Neural progenitor cell (in vitro differentiated cells): ENCODE measurements around the gene DDX51. TPM values are rescaled to one million over a fixed set of nuclear protein-coding genes. Genes with fewer than 3 reads are reported as not detected.
"Not testable (repeated sequence)": the region's sequence is repeated elsewhere in the genome, so short reads cannot be mapped to it uniquely, and the experiment has no call there.

Experiments
- DNase-seq: peaks from one replicate; pipeline ENCODE4 v3.0.0-alpha.2; 2016; ENCODE audit warnings: low spot score
- H2AFZ ChIP-seq: fragments of 200-600 bp; sonication (generic); replicated peaks from 2 replicates; pipeline ENCODE4 v1.6.1; 2016; ENCODE audit warnings: antibody characterized with exemption
- H3F3A ChIP-seq: fragments of 200-600 bp; sonication (generic); 2 replicates; pipeline ENCODE4 v1.6.1; 2016; ENCODE audit warnings: antibody characterized with exemption, low read depth
- H3K27ac ChIP-seq: fragments of 200-600 bp; sonication (generic); 2 replicates; pipeline ENCODE4 v1.5.1; 2016; ENCODE audit warnings: mild to moderate bottlenecking
- H3K27me3 ChIP-seq: fragments of 200-600 bp; sonication (generic); 2 replicates; pipeline ENCODE4 v1.6.1; 2016; ENCODE audit warnings: mild to moderate bottlenecking, moderate library complexity
- H3K36me3 ChIP-seq: fragments of 200-600 bp; sonication (generic); 2 replicates; pipeline ENCODE4 v1.5.1; 2016
- H3K4me1 ChIP-seq: fragments of 200-600 bp; sonication (generic); 2 replicates; pipeline ENCODE4 v1.6.1; 2016; ENCODE audit warnings: mixed run types
- H3K4me2 ChIP-seq: fragments of 200-600 bp; sonication (generic); 2 replicates; pipeline ENCODE4 v1.6.1; 2016
- H3K4me3 ChIP-seq: fragments of 200-600 bp; sonication (generic); 2 replicates; pipeline ENCODE4 v1.5.1; 2016
- H3K79me2 ChIP-seq: fragments of 200-600 bp; sonication (generic); 2 replicates; pipeline ENCODE4 v1.6.1; 2016; ENCODE audit warnings: low read depth
- H3K9ac ChIP-seq: fragments of 200-600 bp; sonication (generic); 2 replicates; pipeline ENCODE4 v1.6.1; 2016
- H3K9me3 ChIP-seq: fragments of 200-600 bp; sonication (generic); 2 replicates; pipeline ENCODE4 v1.5.1; 2016; ENCODE audit warnings: low read depth
- H4K20me1 ChIP-seq: fragments of 200-600 bp; sonication (generic); 2 replicates; pipeline ENCODE4 v1.6.1; 2016; ENCODE audit warnings: low read depth
- H3K27ac Mint-ChIP-seq: 3 replicates; pipeline ENCODE4 v1.8.0; 2021; ENCODE audit warnings: mixed read lengths
- H3K27me3 Mint-ChIP-seq: 2 replicates; pipeline ENCODE4 v1.8.0; 2022; ENCODE audit warnings: low read depth, mild to moderate bottlenecking, inconsistent platforms, moderate library complexity, mixed read lengths; ENCODE audit not compliant: insufficient read depth
- H3K36me3 Mint-ChIP-seq: 3 replicates; pipeline ENCODE4 v1.8.0; 2021; ENCODE audit warnings: mixed read lengths
- H3K4me1 Mint-ChIP-seq: 3 replicates; pipeline ENCODE4 v1.8.0; 2021; ENCODE audit warnings: mixed read lengths
- H3K4me3 Mint-ChIP-seq: 3 replicates; pipeline ENCODE4 v1.8.0; 2021; ENCODE audit warnings: mild to moderate bottlenecking, moderate library complexity, mixed read lengths
- H3K9me3 Mint-ChIP-seq: 3 replicates; pipeline ENCODE4 v1.8.0; 2020; ENCODE audit warnings: mixed read lengths
- EZH2 ChIP-seq: fragments of 200-600 bp; sonication (generic); IDR thresholded peaks from 2 replicates; pipeline ENCODE4 v1.6.1; 2017; ENCODE audit warnings: antibody characterized with exemption, mild to moderate bottlenecking, moderate library complexity
- EZH2phosphoT487 ChIP-seq: fragments of 200-600 bp; sonication (generic); IDR thresholded peaks from 2 replicates; pipeline ENCODE4 v1.6.1; 2017; ENCODE audit warnings: antibody characterized with exemption
- total RNA-seq: library from RNA; depleted of rRNA; stranded (reverse); fragments of >200 nt; gene quantifications from 2 replicates; pipeline ENCODE4 v1.2.3, GENCODE V29; 2015; ENCODE audit warnings: low replicate concordance
- TF ChIP-seq, protein P1 (sequence below): fragments of 200-600 bp; sonication (generic); IDR thresholded peaks from 2 replicates; pipeline ENCODE4 v1.5.1; 2017; ENCODE audit warnings: antibody characterized with exemption, mild to moderate bottlenecking

Gene DDX51
- total RNA-seq, 1 donor from 2014 or later, result 8.5 TPM

DNA sequence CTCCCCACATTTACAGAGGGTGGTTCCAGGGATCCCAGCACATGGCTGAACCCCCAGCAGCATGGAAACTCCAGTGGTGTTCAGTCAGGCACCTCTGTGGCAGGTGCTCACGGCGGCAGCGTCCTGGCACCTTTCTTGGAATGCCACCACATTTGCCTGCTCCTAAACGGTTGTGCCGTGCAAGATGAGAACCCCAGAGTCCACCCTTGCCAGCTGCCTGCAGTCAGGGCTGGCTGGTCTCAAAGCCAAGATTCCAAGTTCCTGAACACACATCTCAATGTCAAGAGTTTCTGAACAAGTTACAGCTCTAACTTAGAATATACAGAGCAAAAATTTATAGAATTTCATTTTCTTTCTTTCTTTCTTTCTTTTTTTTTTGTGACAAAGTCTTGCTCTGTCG lies 38.7 kb downstream of the DDX51 start:
- Histone ChIP-seq H2AFZ (no peak overlapping the region), H3K9me3 (no peaks in the 10 kb centered on the region), H4K20me1 (peaks cover 31% of the 10 kb centered on the region), H3K36me3 (no peaks in the 10 kb centered on the region), H3K9ac (no peak overlapping the region), H3K4me2 (no peak overlapping the region), H3K27me3 (no peaks in the 10 kb centered on the region), H3K27ac (no peak overlapping the region), H3F3A (peaks cover 26% of the 10 kb centered on the region), H3K4me1 (peaks cover 15% of the 10 kb centered on the region), H3K4me3 (no peak overlapping the region), H3K79me2 (no peaks in the 10 kb centered on the region)
- DNase-seq, result no peak
- Mint-ChIP-seq H3K27me3 (peaks cover 2% of the 10 kb centered on the region), H3K4me1 (peaks cover 23% of the 10 kb centered on the region), H3K4me3 (no peak overlapping the region), H3K36me3 (peaks cover 17% of the 10 kb centered on the region), H3K27ac (no peak overlapping the region), H3K9me3 (no peaks in the 10 kb centered on the region)
- TF ChIP-seq EZH2phosphoT487 (no peak), EZH2 (no peak)
- TF ChIP-seq, protein P1, sequence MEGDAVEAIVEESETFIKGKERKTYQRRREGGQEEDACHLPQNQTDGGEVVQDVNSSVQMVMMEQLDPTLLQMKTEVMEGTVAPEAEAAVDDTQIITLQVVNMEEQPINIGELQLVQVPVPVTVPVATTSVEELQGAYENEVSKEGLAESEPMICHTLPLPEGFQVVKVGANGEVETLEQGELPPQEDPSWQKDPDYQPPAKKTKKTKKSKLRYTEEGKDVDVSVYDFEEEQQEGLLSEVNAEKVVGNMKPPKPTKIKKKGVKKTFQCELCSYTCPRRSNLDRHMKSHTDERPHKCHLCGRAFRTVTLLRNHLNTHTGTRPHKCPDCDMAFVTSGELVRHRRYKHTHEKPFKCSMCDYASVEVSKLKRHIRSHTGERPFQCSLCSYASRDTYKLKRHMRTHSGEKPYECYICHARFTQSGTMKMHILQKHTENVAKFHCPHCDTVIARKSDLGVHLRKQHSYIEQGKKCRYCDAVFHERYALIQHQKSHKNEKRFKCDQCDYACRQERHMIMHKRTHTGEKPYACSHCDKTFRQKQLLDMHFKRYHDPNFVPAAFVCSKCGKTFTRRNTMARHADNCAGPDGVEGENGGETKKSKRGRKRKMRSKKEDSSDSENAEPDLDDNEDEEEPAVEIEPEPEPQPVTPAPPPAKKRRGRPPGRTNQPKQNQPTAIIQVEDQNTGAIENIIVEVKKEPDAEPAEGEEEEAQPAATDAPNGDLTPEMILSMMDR, result no peak

DNA sequence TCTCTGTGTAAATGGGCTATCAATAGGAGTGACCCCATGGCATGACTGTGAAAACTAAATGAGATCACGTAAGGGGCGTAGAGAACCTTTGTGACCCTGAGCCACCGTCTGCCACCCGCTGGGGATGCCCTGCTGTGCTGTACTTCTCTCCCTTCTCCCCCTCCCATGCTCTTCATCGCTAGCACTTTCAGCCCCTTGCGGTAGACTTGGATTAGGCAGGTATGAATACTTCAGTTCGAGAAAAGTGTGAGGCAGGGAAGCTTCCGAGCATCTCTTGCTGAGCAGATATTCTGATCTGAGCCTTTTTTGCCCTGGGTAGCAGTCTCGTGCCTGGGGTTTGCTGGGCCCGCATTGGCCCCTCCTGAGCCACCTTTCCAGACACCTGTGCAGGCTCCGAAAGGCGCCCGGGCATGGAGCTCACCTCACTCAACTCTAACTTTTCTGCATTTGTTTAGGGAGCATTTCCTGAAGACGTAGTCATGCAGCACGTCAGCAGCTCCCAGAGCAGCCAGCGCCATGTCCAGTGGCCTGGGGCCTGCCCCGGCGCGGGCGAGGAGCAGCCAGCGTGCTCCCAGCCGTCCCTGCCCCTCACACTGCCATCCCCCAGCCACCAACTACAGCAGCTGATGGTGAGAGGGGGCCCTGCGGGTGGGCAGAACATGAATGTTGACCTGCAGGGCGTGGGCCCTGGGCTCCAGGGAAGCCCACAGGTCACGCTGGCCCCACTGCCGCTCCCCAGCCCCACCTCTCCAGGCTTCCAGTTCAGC lies 40.4 kb downstream of the DDX51 start:
- H3K4me3 Mint-ChIP-seq, result no peak overlapping the region
- Histone ChIP-seq H3K27me3 (no peaks in the 10 kb centered on the region), H3F3A (peaks cover 26% of the 10 kb centered on the region), H3K36me3 (no peaks in the 10 kb centered on the region), H3K79me2 (no peaks in the 10 kb centered on the region), H3K9me3 (no peaks in the 10 kb centered on the region), H2AFZ (no peak overlapping the region), H3K9ac (no peak overlapping the region), H3K4me3 (no peak overlapping the region), H3K27ac (no peak overlapping the region), H4K20me1 (peaks cover 29% of the 10 kb centered on the region), H3K4me2 (peak overlapping the region; percentile 69), H3K4me1 (peaks cover 15% of the 10 kb centered on the region)
- H3K36me3 Mint-ChIP-seq, result peaks cover 12% of the 10 kb centered on the region
- TF ChIP-seq, protein P1, result peak; percentile 26
- TF ChIP-seq EZH2phosphoT487, result no peak
- peak overlapping the region; percentile 35 for H3K27ac Mint-ChIP-seq
- H3K27me3 Mint-ChIP-seq, result peaks cover under 1% of the 10 kb centered on the region
- peaks cover 21% of the 10 kb centered on the region for H3K4me1 Mint-ChIP-seq
- DNase-seq, result peak; percentile 25
- no peaks in the 10 kb centered on the region for H3K9me3 Mint-ChIP-seq

DNA sequence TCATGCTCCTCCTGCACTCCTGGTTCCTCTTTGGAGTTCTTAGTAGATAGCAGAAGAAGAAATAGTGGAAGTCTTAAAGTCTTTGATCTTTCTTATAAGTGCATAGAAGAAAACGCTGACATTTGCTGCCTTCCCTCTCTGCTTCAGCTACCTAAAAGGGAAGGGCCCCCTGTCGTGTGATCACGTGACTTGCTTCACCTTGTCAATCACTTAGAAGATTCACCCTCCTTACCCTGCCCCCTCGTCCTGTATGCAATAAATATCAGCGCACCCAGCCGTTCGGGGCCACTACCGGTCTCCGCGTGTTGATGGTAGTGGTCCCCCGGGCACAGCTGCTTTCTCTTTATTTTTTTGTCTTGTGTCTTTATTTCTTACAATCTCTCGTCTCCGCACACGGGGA lies 41.0 kb downstream of the DDX51 start:
- peak overlapping the region; percentile 35 for H3K27ac Mint-ChIP-seq
- H3K36me3 Mint-ChIP-seq, result peaks cover 13% of the 10 kb centered on the region
- Histone ChIP-seq H4K20me1 (peaks cover 24% of the 10 kb centered on the region), H3F3A (peaks cover 21% of the 10 kb centered on the region), H3K4me2 (peak overlapping the region; percentile 69)
- not testable (repeated sequence) for H3K36me3 ChIP-seq, H3K9me3 ChIP-seq, H3K4me3 Mint-ChIP-seq, H3K4me3 ChIP-seq, H3K79me2 ChIP-seq, H3K27me3 ChIP-seq, H3K9ac ChIP-seq, H3K4me1 ChIP-seq, H2AFZ ChIP-seq, H3K9me3 Mint-ChIP-seq, H3K27me3 Mint-ChIP-seq, H3K27ac ChIP-seq
- H3K4me1 Mint-ChIP-seq, result peaks cover 14% of the 10 kb centered on the region
- DNase-seq, result peak; percentile 32

DNA sequence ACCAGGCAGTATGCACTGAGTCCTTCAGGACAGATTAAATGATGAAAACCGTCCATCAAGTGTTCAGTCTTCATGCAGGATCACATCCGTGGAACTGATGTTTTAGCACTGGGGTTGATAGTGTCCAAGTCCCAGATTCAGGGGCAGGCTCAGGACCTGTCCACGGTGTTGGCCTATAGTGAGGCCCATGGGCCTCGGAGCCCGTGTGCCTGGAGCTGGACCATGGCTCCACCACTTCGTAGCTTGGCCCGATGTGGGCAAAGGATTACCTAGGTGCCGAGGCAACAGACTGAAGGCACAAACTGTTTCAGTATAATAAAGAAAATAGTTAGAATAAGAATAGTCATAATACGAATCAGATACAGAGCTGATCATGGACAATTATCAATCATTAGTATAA lies 41.8 kb downstream of the DDX51 start:
- Mint-ChIP-seq H3K36me3 (peaks cover 13% of the 10 kb centered on the region), H3K27me3 (no peaks in the 10 kb centered on the region), H3K4me1 (peaks cover 9% of the 10 kb centered on the region), H3K4me3 (no peak overlapping the region), H3K9me3 (no peaks in the 10 kb centered on the region), H3K27ac (no peak overlapping the region)
- Histone ChIP-seq H3K4me3 (no peak overlapping the region), H3K9me3 (no peaks in the 10 kb centered on the region), H3K4me1 (peaks cover 7% of the 10 kb centered on the region), H3K27me3 (no peaks in the 10 kb centered on the region), H3K27ac (no peak overlapping the region), H2AFZ (no peak overlapping the region), H3K4me2 (no peak overlapping the region), H3K79me2 (peaks cover 4% of the 10 kb centered on the region), H3K36me3 (no peaks in the 10 kb centered on the region), H3K9ac (no peak overlapping the region), H4K20me1 (peaks cover 28% of the 10 kb centered on the region), H3F3A (peaks cover 16% of the 10 kb centered on the region)
- DNase-seq, result no peak
- TF ChIP-seq, protein P1, result no peak
- TF ChIP-seq EZH2phosphoT487 (no peak), EZH2 (no peak)
